HUES48 (cell line): ENCODE results near the gene BLOC1S6.

Source experiments
- H3K27ac ChIP-seq: one replicate; pipeline ENCODE4 v1.7.0; 2013; ENCODE audit warnings: low read depth, low read length, inconsistent platforms
- H3K27me3 ChIP-seq: 2 replicates; pipeline ENCODE4 v1.6.1; 2013; ENCODE audit warnings: mild to moderate bottlenecking, low read length; ENCODE audit not compliant: control insufficient read depth, insufficient read depth
- H3K36me3 ChIP-seq: 2 replicates; pipeline ENCODE4 v1.6.1; 2013; ENCODE audit warnings: low read length; ENCODE audit not compliant: control insufficient read depth, insufficient read depth
- H3K4me1 ChIP-seq: 2 replicates; pipeline ENCODE4 v1.6.1; 2013; ENCODE audit warnings: mild to moderate bottlenecking, low read length; ENCODE audit not compliant: control insufficient read depth, insufficient read depth
- H3K4me3 ChIP-seq: 2 replicates; pipeline ENCODE4 v1.5.1; 2013; ENCODE audit warnings: mild to moderate bottlenecking, low read depth, low read length
- H3K9ac ChIP-seq: 2 replicates; pipeline ENCODE4 v1.6.1; 2013; ENCODE audit warnings: mild to moderate bottlenecking, low read depth, low read length, moderate library complexity
- H3K9me3 ChIP-seq: 2 replicates; pipeline ENCODE4 v1.6.1; 2013; ENCODE audit warnings: low read length; ENCODE audit not compliant: control insufficient read depth, insufficient read depth

BLOC1S6 gene

GRCh38 chr15:45555934-45556608 is 31.1 kb upstream of the BLOC1S6 start:
- Histone ChIP-seq H3K4me3 (no peak overlapping the region), H3K36me3 (no peaks in the 10 kb centered on the region), H3K27ac (no peak overlapping the region), H3K9me3 (no peaks in the 10 kb centered on the region), H3K9ac (no peak overlapping the region), H3K4me1 (no peaks in the 10 kb centered on the region), H3K27me3 (peaks cover 7% of the 10 kb centered on the region)

GRCh38 chr15:45572617-45573016 is 14.6 kb upstream of the BLOC1S6 start:
- Histone ChIP-seq H3K4me1 (no peaks in the 10 kb centered on the region), H3K9ac (no peak overlapping the region), H3K9me3 (no peaks in the 10 kb centered on the region), H3K27ac (no peak overlapping the region), H3K27me3 (no peaks in the 10 kb centered on the region), H3K4me3 (no peak overlapping the region), H3K36me3 (no peaks in the 10 kb centered on the region)

GRCh38 chr15:45573961-45574629 is 13.1 kb upstream of the BLOC1S6 start:
- no peaks in the 10 kb centered on the region for H3K4me1 ChIP-seq
- H3K36me3 ChIP-seq: no peaks in the 10 kb centered on the region
- H3K4me3 ChIP-seq: 0 out of 2 replicates have a peak overlapping the region, but pooled peaks have one; percentile 25
- no peaks in the 10 kb centered on the region for H3K9me3 ChIP-seq
- no peaks in the 10 kb centered on the region for H3K27me3 ChIP-seq
- no peak overlapping the region for H3K27ac ChIP-seq
- H3K9ac ChIP-seq: no peak overlapping the region

- Histone ChIP-seq H3K36me3 (no peaks in the 10 kb centered on the region), H3K4me1 (peaks cover 10% of the 10 kb centered on the region; the same call in 1 of the 2 replicates), H3K27ac (no peak overlapping the region), H3K9ac (no peak overlapping the region), H3K9me3 (no peaks in the 10 kb centered on the region), H3K4me3 (no peak overlapping the region), H3K27me3 (no peaks in the 10 kb centered on the region)
These were observed 5.3 kb upstream of the BLOC1S6 start for GRCh38 chr15:45581919-45582318.

GRCh38 chr15:45583731-45584639 is 3.2 kb upstream of the BLOC1S6 start:
- Histone ChIP-seq H3K27me3 (no peaks in the 10 kb centered on the region), H3K4me1 (peaks cover 10% of the 10 kb centered on the region; the same call in 1 of the 2 replicates), H3K36me3 (no peaks in the 10 kb centered on the region), H3K9ac (no peak overlapping the region), H3K27ac (no peak overlapping the region), H3K9me3 (no peaks in the 10 kb centered on the region), H3K4me3 (no peak overlapping the region)

- no peak overlapping the region for H3K9ac ChIP-seq
These were observed 1.9 kb upstream of the BLOC1S6 start for GRCh38 chr15:45585069-45585791.

GRCh38 chr15:45586125-45586524 is 1.1 kb upstream of the BLOC1S6 start:
- Histone ChIP-seq H3K9ac (peak overlapping the region; percentile 97), H3K27me3 (no peaks in the 10 kb centered on the region), H3K9me3 (no peaks in the 10 kb centered on the region), H3K36me3 (no peaks in the 10 kb centered on the region), H3K4me3 (peak overlapping the region; percentile 98), H3K4me1 (peaks cover 10% of the 10 kb centered on the region; the same call in 1 of the 2 replicates), H3K27ac (peak overlapping the region; percentile 98)

More at GRCh38 chr15:45585069-45585791, 1.9 kb upstream of the BLOC1S6 start:
- Histone ChIP-seq H3K9me3 (no peaks in the 10 kb centered on the region), H3K36me3 (no peaks in the 10 kb centered on the region), H3K4me1 (peaks cover 10% of the 10 kb centered on the region; the same call in 1 of the 2 replicates), H3K27me3 (no peaks in the 10 kb centered on the region), H3K4me3 (no peak overlapping the region), H3K27ac (peak overlapping the region; percentile 98)

GRCh38 chr15:45586601-45587094 is 531 bp upstream of the BLOC1S6 start:
- peak overlapping the region; percentile 98 for H3K4me3 ChIP-seq
- peaks cover 10% of the 10 kb centered on the region; the same call in 1 of the 2 replicates for H3K4me1 ChIP-seq
- H3K27ac ChIP-seq: peak overlapping the region; percentile 98
- no peaks in the 10 kb centered on the region for H3K27me3 ChIP-seq
- no peaks in the 10 kb centered on the region for H3K36me3 ChIP-seq
- peak overlapping the region; percentile 97 for H3K9ac ChIP-seq
- H3K9me3 ChIP-seq: no peaks in the 10 kb centered on the region

GRCh38 chr15:45587863-45588170 is 638 bp downstream of the BLOC1S6 start:
- Histone ChIP-seq H3K27ac (peak overlapping the region; percentile 98), H3K4me1 (peaks cover 10% of the 10 kb centered on the region; the same call in 1 of the 2 replicates), H3K9me3 (no peaks in the 10 kb centered on the region)

GRCh38 chr15:45588219-45588875 is 1.2 kb downstream of the BLOC1S6 start:
- no peak overlapping the region for H3K27ac ChIP-seq
- H3K9me3 ChIP-seq: no peaks in the 10 kb centered on the region

More at GRCh38 chr15:45587863-45588170, 638 bp downstream of the BLOC1S6 start:
- H3K4me3 ChIP-seq: peak overlapping the region; percentile 98
- peaks cover 8% of the 10 kb centered on the region for H3K36me3 ChIP-seq
- H3K9ac ChIP-seq: peak overlapping the region; percentile 97
- H3K27me3 ChIP-seq: no peaks in the 10 kb centered on the region

More at GRCh38 chr15:45588219-45588875, 1.2 kb downstream of the BLOC1S6 start:
- Histone ChIP-seq H3K36me3 (peaks cover 12% of the 10 kb centered on the region), H3K4me3 (peak overlapping the region; percentile 98), H3K9ac (peak overlapping the region; percentile 97), H3K27me3 (no peaks in the 10 kb centered on the region), H3K4me1 (peaks cover 10% of the 10 kb centered on the region; the same call in 1 of the 2 replicates)
